GM13976 (cell line): ENCODE data around the gene WIZ.
"Not testable (repeated sequence)": the region's sequence is repeated elsewhere in the genome, so short reads cannot be mapped to it uniquely, and the experiment has no call there.

Experiments used
- DNase-seq: peaks from one replicate; pipeline ENCODE4 v3.0.0; 2012; ENCODE audit warnings: low spot score
- in situ Hi-C: fragments of 300-500 bp; cut with MboI; formaldehyde crosslinking; loops from one replicate; pipeline ENCODE4 v1.12.0; 2022; ENCODE audit warnings: low sequenced_read_pairs, mixed read lengths, inconsistent platforms; ENCODE audit not compliant: unreplicated experiment
- TF ChIP-seq, protein P1 (sequence below): IDR thresholded peaks from 2 replicates; pipeline ENCODE4 v1.5.1; 2012; ENCODE audit warnings: borderline replicate concordance, mild to moderate bottlenecking; ENCODE audit not compliant: insufficient read depth; ENCODE audit errors: extremely low read depth, missing control alignments, control extremely low read depth

WIZ gene

DNA sequence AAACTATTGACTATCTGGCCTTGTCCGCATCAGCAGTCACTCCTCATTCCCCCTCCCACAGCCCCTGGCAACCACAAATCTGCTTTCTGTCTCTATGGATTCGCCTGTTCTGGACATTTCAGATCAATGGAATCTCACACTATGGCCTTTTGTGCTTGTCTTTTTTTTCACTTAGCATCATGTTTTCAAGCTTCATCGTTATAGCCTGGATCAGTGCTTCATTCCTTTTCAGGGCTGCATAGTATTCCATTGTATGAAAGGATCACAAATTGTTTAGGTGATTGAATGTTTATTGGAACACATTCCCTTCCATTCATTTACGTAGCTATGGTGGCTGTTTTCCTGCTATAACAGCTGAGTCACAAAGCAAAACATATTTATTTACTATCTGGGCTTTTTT, 37.3 kb upstream of the WIZ start:
- TF ChIP-seq, protein P1, sequence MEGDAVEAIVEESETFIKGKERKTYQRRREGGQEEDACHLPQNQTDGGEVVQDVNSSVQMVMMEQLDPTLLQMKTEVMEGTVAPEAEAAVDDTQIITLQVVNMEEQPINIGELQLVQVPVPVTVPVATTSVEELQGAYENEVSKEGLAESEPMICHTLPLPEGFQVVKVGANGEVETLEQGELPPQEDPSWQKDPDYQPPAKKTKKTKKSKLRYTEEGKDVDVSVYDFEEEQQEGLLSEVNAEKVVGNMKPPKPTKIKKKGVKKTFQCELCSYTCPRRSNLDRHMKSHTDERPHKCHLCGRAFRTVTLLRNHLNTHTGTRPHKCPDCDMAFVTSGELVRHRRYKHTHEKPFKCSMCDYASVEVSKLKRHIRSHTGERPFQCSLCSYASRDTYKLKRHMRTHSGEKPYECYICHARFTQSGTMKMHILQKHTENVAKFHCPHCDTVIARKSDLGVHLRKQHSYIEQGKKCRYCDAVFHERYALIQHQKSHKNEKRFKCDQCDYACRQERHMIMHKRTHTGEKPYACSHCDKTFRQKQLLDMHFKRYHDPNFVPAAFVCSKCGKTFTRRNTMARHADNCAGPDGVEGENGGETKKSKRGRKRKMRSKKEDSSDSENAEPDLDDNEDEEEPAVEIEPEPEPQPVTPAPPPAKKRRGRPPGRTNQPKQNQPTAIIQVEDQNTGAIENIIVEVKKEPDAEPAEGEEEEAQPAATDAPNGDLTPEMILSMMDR, result no peak
- in situ Hi-C loops, result no loop called here

DNA sequence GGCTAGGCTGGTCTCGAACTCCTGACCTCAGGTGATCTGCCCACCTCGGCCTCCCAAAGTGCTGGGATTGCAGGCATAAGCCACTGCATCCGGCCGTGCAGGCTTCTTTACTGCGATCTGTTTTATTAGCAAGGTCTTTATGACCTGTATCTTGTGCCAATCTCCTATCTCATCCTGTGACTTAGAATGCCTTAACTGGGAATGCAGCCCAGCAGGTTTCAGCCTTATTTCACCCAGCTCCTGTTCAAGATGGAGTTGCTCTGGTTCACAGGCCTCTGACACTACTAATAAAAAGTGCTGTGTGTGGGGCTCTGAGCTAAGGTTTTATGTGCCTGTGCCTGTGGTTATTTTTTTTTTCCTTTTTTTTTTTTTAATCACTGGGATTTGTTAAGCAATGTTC, 36.0 kb upstream of the WIZ start:
- in situ Hi-C loops, DNase-seq: not testable (repeated sequence)

More for the DNA sequence above, 37.3 kb upstream of the WIZ start:
- DNase-seq, result no peak

DNA sequence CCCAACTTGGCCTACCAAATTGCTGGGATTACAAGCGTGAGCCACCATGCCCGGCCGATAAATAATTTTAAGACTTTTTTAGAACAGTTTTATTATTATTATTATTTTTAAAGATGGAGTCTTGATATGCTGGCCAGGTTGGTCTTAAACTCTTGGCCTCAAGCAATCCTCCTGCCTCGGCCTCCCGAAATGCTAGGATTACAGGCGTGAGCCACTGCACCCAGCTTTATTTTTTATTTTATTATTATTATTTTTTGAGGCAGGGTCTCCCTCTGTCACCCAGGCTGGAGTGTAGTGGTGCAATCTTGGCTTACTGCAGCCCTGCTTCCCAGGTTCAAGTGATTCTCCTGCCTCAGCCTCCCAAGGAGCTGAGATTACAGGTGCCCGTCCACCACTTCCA, 31.2 kb upstream of the WIZ start:
- in situ Hi-C loops, DNase-seq: not testable (repeated sequence)

DNA sequence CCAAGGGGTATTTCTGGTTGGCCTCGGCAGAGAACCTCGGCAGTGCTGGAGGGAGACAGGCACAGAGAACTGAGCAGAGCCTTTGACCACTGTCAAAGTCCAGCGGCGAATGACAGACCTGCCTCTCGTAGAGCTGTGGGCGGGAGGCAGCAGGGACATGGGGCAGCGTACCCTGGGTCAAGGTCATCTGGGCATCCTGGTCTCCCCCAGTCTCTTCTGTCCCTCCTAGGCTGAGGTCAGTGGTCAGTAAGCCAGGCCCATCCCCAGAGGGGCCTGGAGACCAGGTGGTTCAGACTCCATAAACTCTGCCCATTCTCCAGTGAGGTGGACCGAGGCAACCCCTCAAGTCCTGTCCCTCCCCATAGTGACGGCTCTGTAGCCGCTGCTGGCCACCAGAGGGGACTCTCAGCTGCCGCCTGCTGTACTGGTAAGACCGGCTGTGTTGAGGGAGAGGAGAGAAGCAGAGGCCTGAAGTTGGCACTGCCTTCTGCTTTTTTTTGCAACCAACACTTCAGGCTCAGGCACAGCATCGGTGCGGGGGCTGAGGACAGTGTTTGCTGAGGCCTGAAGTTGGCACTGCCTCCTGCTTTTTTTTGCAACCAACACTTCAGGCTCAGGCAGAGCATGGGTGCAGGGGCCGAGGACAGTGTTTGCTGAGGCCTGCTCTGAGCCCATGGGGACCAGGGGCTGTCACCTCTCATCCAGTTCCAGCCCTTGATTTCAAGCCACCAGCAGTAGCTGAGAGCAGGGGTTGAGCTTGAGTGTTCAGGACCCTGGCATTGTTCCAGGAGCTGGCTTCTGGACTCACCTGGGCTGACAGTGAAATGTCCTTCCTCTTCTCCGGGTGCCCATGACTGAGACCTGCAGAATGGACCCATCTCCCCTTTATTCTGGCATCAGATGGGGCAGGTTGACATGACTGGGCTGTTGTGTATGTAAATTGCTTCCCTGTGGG, 29.9 kb upstream of the WIZ start, which contains the start of gene PGLYRP2:
Gene PGLYRP2, minus strand, starts transcription at position 111 of the 955 bp plus-strand sequence. CDS start 130 bp downstream, outside the sequence.
- DNase-seq, result no peak
- in situ Hi-C loops, result no loop called here
- TF ChIP-seq, protein P1, result no peak

DNA sequence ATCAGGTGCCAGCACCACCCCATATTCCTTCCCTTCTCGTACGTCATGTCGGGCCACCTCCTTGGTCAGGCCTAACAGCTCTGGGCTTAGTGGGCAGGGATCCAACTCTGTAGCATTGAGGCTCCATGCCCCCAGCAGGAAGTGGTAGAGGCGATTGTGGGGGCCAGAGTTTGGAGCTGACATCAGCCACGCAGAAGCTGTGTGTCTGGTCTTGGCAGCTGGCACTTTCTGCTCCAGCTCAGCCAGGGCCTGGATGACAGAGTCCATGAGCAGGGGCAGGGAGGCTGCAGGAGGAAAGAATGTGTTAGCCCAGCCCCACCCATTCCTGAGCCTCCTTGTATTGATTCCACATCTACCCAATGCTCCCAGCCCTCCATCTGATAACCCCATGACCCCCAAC, 26.6 kb upstream of the WIZ start:
- in situ Hi-C loops, result no loop called here
- TF ChIP-seq, protein P1, result no peak
- no peak for DNase-seq

DNA sequence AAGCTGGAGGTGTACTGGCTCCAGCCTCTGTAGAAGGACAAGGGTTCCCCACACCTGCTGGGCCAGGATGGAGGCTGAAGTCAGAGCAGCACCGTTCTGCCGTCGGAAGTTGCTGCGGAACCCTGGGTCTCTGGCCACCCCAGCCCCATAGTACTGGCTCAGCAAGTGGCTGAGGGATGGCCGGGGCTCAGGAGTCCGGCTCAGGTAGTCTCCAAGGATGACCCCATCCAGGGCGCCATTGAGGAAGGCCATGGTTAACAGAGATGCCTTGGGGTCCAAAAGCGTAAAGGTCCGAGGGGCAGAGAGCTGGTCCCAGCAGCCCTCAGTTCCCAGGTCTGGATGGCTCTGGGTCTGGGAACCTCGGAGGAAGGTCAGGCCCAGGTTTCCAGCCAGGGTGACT, 25.9 kb upstream of the WIZ start:
- TF ChIP-seq, protein P1, result no peak

DNA sequence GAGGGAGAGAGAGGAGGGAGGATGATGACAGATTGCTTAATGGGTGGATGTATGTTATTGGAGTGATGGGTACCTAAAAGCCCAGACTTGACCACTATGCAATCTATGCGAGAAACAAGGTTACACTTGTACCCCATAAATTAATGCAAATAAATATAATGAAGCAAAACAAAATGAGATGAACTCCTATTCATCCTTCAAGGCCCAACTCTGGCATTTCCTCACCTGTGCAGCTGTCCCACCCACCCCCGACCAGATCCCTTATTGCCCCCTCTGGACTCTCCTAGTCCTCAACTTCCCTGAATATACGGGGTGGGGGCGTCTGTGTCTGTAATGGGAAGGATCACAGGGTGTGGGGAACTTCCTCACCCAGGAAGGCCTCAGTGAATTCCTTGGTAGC, 25.4 kb upstream of the WIZ start:
- in situ Hi-C loops, result no loop called here
- DNase-seq, result no peak
- TF ChIP-seq, protein P1, result no peak

More for the DNA sequence above, 25.9 kb upstream of the WIZ start:
- DNase-seq, result peak; percentile 5
- in situ Hi-C loops, result no loop called here

DNA sequence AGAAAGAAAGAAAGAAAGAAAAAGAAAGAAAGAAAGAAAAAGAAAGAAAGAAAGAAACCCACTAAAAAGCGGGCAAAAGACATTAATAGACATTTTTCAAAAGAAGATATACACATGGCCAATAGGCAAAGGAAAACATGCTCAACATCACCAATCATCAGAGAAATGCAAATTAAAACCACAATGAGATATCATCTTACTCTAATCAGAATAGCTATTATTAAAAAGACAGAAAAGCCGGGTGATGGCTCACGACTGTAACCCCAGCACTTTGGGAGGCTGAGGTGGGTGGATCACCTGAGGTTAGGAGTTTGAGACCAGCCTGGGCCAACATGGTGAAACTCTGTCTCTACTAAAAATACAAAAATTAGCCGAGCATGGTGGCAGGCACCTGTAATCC, 24.1 kb upstream of the WIZ start:
- in situ Hi-C loops, result not testable (repeated sequence)

More for the DNA sequence above, 24.1 kb upstream of the WIZ start:
- not testable (repeated sequence) for DNase-seq
